ENCODE measurements around the gene XPA. TPM values are rescaled to one million over a fixed set of nuclear protein-coding genes. Genes with fewer than 3 reads are reported as not detected.

Gene XPA
- total and polyA plus RNA-seq, 2 of the 8 experiments (the other 6 are each of a cell fraction or from before 2014, with no cell fraction given) = 0.24 to 2.6 TPM

DNA sequence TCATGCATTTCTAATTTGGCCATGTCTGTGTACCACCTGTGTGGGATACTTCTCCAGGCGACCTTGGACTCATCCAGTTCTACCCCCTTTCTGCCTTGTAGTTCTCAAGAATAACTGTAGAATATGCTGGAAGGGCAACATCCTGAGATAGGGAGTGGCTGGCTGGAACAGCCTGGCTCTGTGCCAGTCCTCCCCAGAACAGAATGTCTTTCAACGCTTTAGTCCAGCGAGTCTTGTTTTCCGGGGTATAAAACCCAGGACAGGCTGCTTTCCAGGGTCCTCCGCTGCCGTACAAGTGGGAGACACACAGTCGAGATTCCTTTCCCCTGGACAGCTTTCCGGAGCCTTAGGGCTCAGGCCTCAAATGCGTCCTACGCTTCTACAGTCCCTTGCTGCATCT, 45.4 kb upstream of the XPA start (continued):
- TF ChIP-seq, protein P1, sequence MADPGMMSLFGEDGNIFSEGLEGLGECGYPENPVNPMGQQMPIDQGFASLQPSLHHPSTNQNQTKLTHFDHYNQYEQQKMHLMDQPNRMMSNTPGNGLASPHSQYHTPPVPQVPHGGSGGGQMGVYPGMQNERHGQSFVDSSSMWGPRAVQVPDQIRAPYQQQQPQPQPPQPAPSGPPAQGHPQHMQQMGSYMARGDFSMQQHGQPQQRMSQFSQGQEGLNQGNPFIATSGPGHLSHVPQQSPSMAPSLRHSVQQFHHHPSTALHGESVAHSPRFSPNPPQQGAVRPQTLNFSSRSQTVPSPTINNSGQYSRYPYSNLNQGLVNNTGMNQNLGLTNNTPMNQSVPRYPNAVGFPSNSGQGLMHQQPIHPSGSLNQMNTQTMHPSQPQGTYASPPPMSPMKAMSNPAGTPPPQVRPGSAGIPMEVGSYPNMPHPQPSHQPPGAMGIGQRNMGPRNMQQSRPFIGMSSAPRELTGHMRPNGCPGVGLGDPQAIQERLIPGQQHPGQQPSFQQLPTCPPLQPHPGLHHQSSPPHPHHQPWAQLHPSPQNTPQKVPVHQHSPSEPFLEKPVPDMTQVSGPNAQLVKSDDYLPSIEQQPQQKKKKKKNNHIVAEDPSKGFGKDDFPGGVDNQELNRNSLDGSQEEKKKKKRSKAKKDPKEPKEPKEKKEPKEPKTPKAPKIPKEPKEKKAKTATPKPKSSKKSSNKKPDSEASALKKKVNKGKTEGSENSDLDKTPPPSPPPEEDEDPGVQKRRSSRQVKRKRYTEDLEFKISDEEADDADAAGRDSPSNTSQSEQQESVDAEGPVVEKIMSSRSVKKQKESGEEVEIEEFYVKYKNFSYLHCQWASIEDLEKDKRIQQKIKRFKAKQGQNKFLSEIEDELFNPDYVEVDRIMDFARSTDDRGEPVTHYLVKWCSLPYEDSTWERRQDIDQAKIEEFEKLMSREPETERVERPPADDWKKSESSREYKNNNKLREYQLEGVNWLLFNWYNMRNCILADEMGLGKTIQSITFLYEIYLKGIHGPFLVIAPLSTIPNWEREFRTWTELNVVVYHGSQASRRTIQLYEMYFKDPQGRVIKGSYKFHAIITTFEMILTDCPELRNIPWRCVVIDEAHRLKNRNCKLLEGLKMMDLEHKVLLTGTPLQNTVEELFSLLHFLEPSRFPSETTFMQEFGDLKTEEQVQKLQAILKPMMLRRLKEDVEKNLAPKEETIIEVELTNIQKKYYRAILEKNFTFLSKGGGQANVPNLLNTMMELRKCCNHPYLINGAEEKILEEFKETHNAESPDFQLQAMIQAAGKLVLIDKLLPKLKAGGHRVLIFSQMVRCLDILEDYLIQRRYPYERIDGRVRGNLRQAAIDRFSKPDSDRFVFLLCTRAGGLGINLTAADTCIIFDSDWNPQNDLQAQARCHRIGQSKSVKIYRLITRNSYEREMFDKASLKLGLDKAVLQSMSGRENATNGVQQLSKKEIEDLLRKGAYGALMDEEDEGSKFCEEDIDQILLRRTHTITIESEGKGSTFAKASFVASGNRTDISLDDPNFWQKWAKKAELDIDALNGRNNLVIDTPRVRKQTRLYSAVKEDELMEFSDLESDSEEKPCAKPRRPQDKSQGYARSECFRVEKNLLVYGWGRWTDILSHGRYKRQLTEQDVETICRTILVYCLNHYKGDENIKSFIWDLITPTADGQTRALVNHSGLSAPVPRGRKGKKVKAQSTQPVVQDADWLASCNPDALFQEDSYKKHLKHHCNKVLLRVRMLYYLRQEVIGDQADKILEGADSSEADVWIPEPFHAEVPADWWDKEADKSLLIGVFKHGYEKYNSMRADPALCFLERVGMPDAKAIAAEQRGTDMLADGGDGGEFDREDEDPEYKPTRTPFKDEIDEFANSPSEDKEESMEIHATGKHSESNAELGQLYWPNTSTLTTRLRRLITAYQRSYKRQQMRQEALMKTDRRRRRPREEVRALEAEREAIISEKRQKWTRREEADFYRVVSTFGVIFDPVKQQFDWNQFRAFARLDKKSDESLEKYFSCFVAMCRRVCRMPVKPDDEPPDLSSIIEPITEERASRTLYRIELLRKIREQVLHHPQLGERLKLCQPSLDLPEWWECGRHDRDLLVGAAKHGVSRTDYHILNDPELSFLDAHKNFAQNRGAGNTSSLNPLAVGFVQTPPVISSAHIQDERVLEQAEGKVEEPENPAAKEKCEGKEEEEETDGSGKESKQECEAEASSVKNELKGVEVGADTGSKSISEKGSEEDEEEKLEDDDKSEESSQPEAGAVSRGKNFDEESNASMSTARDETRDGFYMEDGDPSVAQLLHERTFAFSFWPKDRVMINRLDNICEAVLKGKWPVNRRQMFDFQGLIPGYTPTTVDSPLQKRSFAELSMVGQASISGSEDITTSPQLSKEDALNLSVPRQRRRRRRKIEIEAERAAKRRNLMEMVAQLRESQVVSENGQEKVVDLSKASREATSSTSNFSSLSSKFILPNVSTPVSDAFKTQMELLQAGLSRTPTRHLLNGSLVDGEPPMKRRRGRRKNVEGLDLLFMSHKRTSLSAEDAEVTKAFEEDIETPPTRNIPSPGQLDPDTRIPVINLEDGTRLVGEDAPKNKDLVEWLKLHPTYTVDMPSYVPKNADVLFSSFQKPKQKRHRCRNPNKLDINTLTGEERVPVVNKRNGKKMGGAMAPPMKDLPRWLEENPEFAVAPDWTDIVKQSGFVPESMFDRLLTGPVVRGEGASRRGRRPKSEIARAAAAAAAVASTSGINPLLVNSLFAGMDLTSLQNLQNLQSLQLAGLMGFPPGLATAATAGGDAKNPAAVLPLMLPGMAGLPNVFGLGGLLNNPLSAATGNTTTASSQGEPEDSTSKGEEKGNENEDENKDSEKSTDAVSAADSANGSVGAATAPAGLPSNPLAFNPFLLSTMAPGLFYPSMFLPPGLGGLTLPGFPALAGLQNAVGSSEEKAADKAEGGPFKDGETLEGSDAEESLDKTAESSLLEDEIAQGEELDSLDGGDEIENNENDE (IDR thresholded peaks at IDR 0.05; ENCODE audit: insufficient replicate concordance, low read length) = no peak
- TF ChIP-seq YY1 (IDR thresholded peaks at IDR 0.05; ENCODE audit: low read depth, low read length) = no peak
- no peak for TF ChIP-seq TBP (IDR thresholded peaks at IDR 0.05; ENCODE audit: low read depth, low read length)
- TF ChIP-seq GTF2F1 (IDR thresholded peaks at IDR 0.05; ENCODE audit: borderline replicate concordance, low read depth, low read length) = no peak
- TF ChIP-seq ZNF274 (IDR thresholded peaks at IDR 0.05; ENCODE audit: borderline replicate concordance, extremely low read depth, low read length) = no peak
- TF ChIP-seq CEBPB (IDR thresholded peaks at IDR 0.05; ENCODE audit: low read depth, low read length) = no peak
- no peak for TF ChIP-seq RFX5 (IDR thresholded peaks at IDR 0.05; ENCODE audit: borderline replicate concordance, low read depth, low read length)
- TF ChIP-seq, protein P2, sequence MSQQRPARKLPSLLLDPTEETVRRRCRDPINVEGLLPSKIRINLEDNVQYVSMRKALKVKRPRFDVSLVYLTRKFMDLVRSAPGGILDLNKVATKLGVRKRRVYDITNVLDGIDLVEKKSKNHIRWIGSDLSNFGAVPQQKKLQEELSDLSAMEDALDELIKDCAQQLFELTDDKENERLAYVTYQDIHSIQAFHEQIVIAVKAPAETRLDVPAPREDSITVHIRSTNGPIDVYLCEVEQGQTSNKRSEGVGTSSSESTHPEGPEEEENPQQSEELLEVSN (IDR thresholded peaks at IDR 0.05) = no peak
- TF ChIP-seq GABPA (IDR thresholded peaks at IDR 0.05; ENCODE audit: borderline replicate concordance, insufficient read depth, low read length) = no peak
- TF ChIP-seq SP4 (IDR thresholded peaks at IDR 0.05; ENCODE audit: low read length) = no peak
- TF ChIP-seq, protein P3, sequence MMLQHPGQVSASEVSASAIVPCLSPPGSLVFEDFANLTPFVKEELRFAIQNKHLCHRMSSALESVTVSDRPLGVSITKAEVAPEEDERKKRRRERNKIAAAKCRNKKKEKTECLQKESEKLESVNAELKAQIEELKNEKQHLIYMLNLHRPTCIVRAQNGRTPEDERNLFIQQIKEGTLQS (IDR thresholded peaks at IDR 0.05; ENCODE audit: insufficient read depth, low read depth, low read length) = no peak
